Ishikawa (cell line): ENCODE data around the gene ZRANB1.

Experiments used
- EP300 ChIP-seq: IDR thresholded peaks from 2 replicates; pipeline ENCODE4 v1.6.1; 2012; ENCODE audit warnings: borderline replicate concordance
- NFIC ChIP-seq: IDR thresholded peaks from 2 replicates; pipeline ENCODE4 v1.6.1; 2012
- TAF1 ChIP-seq: IDR thresholded peaks from 2 replicates; pipeline ENCODE4 v1.6.1; 2012; ENCODE audit warnings: low read depth, mild to moderate bottlenecking

- TF ChIP-seq TAF1 (no peak), NFIC (no peak), EP300 (no peak)
Observed at GRCh38 chr10:124977161-124977560, 35.2 kb downstream of the ZRANB1 start.
